ENCODE data around the gene C1orf115.

Gene C1orf115

DNA sequence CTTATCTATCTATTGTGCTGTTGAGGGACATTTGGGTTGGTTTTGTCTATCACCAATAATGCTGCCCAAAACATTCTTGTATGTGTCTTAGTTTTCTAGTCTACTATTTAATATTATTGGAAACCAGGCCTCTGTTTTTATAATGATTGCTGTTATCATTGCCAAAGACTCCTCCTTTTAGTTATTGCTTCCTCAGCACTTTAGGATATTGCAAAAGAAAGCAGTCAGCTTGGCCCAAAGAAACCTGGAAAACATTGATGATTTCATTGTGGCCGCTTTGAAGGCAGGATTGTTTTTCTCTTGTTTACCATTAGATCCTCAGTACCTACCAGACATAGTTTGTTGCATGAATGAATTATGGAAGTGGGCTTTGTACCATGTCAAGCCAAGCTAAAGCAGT is 37.4 kb downstream of the C1orf115 start:
- TF ChIP-seq, protein P1, sequence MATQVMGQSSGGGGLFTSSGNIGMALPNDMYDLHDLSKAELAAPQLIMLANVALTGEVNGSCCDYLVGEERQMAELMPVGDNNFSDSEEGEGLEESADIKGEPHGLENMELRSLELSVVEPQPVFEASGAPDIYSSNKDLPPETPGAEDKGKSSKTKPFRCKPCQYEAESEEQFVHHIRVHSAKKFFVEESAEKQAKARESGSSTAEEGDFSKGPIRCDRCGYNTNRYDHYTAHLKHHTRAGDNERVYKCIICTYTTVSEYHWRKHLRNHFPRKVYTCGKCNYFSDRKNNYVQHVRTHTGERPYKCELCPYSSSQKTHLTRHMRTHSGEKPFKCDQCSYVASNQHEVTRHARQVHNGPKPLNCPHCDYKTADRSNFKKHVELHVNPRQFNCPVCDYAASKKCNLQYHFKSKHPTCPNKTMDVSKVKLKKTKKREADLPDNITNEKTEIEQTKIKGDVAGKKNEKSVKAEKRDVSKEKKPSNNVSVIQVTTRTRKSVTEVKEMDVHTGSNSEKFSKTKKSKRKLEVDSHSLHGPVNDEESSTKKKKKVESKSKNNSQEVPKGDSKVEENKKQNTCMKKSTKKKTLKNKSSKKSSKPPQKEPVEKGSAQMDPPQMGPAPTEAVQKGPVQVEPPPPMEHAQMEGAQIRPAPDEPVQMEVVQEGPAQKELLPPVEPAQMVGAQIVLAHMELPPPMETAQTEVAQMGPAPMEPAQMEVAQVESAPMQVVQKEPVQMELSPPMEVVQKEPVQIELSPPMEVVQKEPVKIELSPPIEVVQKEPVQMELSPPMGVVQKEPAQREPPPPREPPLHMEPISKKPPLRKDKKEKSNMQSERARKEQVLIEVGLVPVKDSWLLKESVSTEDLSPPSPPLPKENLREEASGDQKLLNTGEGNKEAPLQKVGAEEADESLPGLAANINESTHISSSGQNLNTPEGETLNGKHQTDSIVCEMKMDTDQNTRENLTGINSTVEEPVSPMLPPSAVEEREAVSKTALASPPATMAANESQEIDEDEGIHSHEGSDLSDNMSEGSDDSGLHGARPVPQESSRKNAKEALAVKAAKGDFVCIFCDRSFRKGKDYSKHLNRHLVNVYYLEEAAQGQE (IDR thresholded peaks at IDR 0.05; ENCODE audit: insufficient read depth in 1 of 2, low read depth in 2 of 2, low read length in 2 of 2) = no peak
- TF ChIP-seq FOXP2 (optimal IDR thresholded peaks at IDR 0.05; ENCODE audit: borderline replicate concordance, extremely low read depth, extremely low read length, insufficient read depth) (no peak), POLR2AphosphoS5 (IDR thresholded peaks at IDR 0.05; ENCODE audit: low read depth, low read length) (no peak), TAF1 (IDR thresholded peaks at IDR 0.05; ENCODE audit: borderline replicate concordance, insufficient read depth, low read length) (no peak), SIN3A (IDR thresholded peaks at IDR 0.05; ENCODE audit: borderline replicate concordance, insufficient read depth, low read length) (no peak)

DNA sequence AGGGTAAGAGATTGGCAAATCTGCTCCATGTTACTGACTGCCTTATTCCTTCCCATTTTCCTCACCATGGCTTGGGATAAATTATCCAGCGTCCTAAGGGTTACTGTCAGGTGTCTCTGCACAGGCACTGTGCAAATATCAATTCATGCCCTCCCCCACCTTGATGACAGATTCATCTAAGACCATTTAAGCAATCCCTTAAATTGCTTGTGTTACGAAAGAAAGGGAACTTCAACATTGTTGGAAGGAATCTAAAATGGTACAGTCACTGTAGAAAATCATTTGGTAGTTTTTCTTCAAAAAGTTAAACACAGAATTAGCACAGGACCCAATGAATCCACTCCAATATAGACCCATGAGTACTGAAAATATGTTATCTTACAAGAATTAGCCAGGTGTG is 40.3 kb downstream of the C1orf115 start:
- TF ChIP-seq, protein P1 (IDR thresholded peaks at IDR 0.05; ENCODE audit: insufficient read depth in 1 of 2, low read depth in 2 of 2, low read length in 2 of 2) = no peak
- TF ChIP-seq TAF1 (IDR thresholded peaks at IDR 0.05; ENCODE audit: borderline replicate concordance, insufficient read depth, low read length) = no peak
- TF ChIP-seq SIN3A (IDR thresholded peaks at IDR 0.05; ENCODE audit: borderline replicate concordance, insufficient read depth, low read length) = no peak
- no peak for TF ChIP-seq POLR2AphosphoS5 (IDR thresholded peaks at IDR 0.05; ENCODE audit: low read depth, low read length)
- no peak for TF ChIP-seq FOXP2 (optimal IDR thresholded peaks at IDR 0.05; ENCODE audit: borderline replicate concordance, extremely low read depth, extremely low read length, insufficient read depth)

DNA sequence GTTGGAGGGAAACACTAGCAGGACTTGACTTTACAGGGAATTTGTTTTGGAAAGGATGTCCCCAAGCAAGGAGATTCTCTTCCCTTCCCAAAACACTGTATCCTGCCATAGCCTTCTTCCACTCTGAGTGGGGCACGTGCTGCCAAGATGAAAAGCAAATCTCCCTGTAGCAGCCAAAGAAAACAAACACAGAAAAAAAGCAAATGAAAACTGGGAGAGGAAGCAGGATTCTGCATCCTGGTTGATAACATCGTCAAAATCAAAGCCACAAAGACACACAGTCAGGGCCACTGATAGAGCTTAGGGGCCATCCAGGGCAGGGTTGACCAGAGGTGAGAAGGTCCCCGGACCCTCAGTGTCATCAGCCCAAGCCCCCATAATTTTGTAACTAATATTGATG is 42.0 kb downstream of the C1orf115 start:
- TF ChIP-seq SIN3A (IDR thresholded peaks at IDR 0.05; ENCODE audit: borderline replicate concordance, insufficient read depth, low read length) = no peak
- TF ChIP-seq, protein P1 (IDR thresholded peaks at IDR 0.05; ENCODE audit: insufficient read depth in 1 of 2, low read depth in 2 of 2, low read length in 2 of 2) = peak in 1 of 2 experiments; percentile 36; a peak in 1 of 4 replicates

DNA sequence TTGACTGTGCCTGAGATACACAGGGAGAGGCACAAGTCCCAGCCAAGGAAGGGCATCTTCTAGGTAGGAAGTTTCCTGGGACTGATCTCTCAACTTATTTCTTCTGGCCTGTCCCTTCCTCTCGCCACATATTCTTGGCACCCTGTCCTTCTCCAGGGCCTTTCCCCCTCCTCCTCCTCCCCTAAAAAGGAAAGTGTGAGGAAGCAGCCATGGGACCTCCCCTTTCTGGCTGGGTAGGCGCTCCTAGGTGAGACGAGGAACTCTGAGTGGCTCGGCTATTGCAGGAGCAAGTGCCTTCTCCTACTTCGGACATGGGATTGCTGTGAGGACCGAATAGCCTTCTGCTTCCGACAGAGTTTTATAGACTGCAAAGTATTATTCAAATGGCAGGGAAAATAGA is 42.5 kb downstream of the C1orf115 start:
- TF ChIP-seq TAF1 (IDR thresholded peaks at IDR 0.05; ENCODE audit: borderline replicate concordance, insufficient read depth, low read length) (no peak), FOXP2 (optimal IDR thresholded peaks at IDR 0.05; ENCODE audit: borderline replicate concordance, extremely low read depth, extremely low read length, insufficient read depth) (no peak), SIN3A (IDR thresholded peaks at IDR 0.05; ENCODE audit: borderline replicate concordance, insufficient read depth, low read length) (no peak), POLR2AphosphoS5 (IDR thresholded peaks at IDR 0.05; ENCODE audit: low read depth, low read length) (no peak)
- TF ChIP-seq, protein P1 (IDR thresholded peaks at IDR 0.05; ENCODE audit: insufficient read depth in 1 of 2, low read depth in 2 of 2, low read length in 2 of 2) = no peak

DNA sequence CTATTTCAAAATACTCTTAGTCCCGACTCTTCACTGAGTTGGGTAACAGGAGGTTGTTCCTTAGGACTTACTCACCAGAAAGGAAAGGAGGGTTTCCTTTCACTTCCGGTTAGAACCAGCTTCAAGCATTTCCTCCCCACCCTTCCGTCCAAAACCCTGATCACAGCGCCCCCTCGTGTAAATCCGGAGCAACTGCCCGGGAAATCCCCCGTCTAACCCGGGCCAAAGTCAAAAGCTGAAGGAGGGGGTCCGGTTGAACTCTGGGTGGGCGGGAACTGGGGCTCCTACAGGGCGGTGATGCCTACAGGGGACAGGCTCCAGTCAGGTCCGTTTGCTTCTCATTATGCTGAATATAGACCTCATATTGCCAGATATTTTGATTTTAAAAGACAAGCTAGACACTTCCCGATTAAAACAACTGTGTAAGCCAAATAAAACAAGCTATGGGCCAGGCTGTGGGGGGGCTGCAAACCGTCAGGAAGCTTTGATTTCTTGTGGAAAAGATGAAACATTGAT is 43.0 kb downstream of the C1orf115 start:
- TF ChIP-seq SIN3A (IDR thresholded peaks at IDR 0.05; ENCODE audit: borderline replicate concordance, insufficient read depth, low read length) (no peak), TAF1 (IDR thresholded peaks at IDR 0.05; ENCODE audit: borderline replicate concordance, insufficient read depth, low read length) (no peak), FOXP2 (optimal IDR thresholded peaks at IDR 0.05; ENCODE audit: borderline replicate concordance, extremely low read depth, extremely low read length, insufficient read depth) (no peak), POLR2AphosphoS5 (IDR thresholded peaks at IDR 0.05; ENCODE audit: low read depth, low read length) (no peak)
- TF ChIP-seq, protein P1 (IDR thresholded peaks at IDR 0.05; ENCODE audit: insufficient read depth in 1 of 2, low read depth in 2 of 2, low read length in 2 of 2) = no peak

Measured in PFSK-1 (cell line).